Neural cell (in vitro differentiated cells): ENCODE data around the gene CCDC185. TPM values are rescaled to one million over a fixed set of nuclear protein-coding genes. Genes with fewer than 3 reads are reported as not detected.

Source experiments
- H2AFZ ChIP-seq: fragments of 200-600, 300-800 bp; sonication (generic), shearing (Covaris generic); 2 replicates; pipeline ENCODE4 v1.6.0; 2014; ENCODE audit warnings: low read depth, mild to moderate bottlenecking, antibody characterized with exemption, low read length, moderate library complexity
- H3F3A ChIP-seq: fragments of 200-600 bp; shearing (Covaris generic); 2 replicates; pipeline ENCODE4 v1.6.1; 2016; ENCODE audit warnings: mild to moderate bottlenecking, moderate library complexity, mixed read lengths, antibody characterized with exemption, low read length; ENCODE audit not compliant: insufficient read depth, poor library complexity, severe bottlenecking
- H3K27ac ChIP-seq: fragments of 200-600, 300-800 bp; sonication (generic), shearing (Covaris generic); 2 replicates; pipeline ENCODE4 v1.5.1; 2014; ENCODE audit warnings: mild to moderate bottlenecking, low read length, moderate library complexity
- H3K27me3 ChIP-seq: fragments of 300-800, 200-600 bp; sonication (generic), shearing (Covaris generic); 2 replicates; pipeline ENCODE4 v1.6.0; 2014; ENCODE audit warnings: mild to moderate bottlenecking, low read depth, low read length, moderate library complexity; ENCODE audit not compliant: insufficient read depth
- H3K36me3 ChIP-seq: fragments of 300-800, 200-600 bp; sonication (generic), shearing (Covaris generic); 2 replicates; pipeline ENCODE4 v1.5.1; 2014; ENCODE audit warnings: mild to moderate bottlenecking, antibody characterized with exemption, low read length, moderate library complexity; ENCODE audit not compliant: insufficient read depth
- H3K4me2 ChIP-seq: fragments of 300-800, 200-600 bp; sonication (generic), shearing (Covaris generic); 2 replicates; pipeline ENCODE4 v1.6.0; 2014; ENCODE audit warnings: mild to moderate bottlenecking, low read length
- H3K4me3 ChIP-seq: fragments of 300-800, 200-600 bp; sonication (generic), shearing (Covaris generic); 2 replicates; pipeline ENCODE4 v1.5.1; 2014; ENCODE audit warnings: mild to moderate bottlenecking, low read length, moderate library complexity
- H3K79me2 ChIP-seq: fragments of 200-600 bp; shearing (Covaris generic); replicated peaks from 2 replicates; pipeline ENCODE4 v1.6.0; 2014; ENCODE audit warnings: mild to moderate bottlenecking, low read length, moderate library complexity; ENCODE audit not compliant: insufficient read depth
- H3K9ac ChIP-seq: fragments of 300-800, 200-600 bp; sonication (generic), shearing (Covaris generic); 2 replicates; pipeline ENCODE4 v1.6.1; 2016; ENCODE audit warnings: mild to moderate bottlenecking, low read length, mixed read lengths
- H3K9me2 ChIP-seq: fragments of 200-600 bp; shearing (Covaris generic); 2 replicates; pipeline ENCODE4 v1.6.1; 2016; ENCODE audit warnings: mild to moderate bottlenecking, low read length, mixed read lengths; ENCODE audit not compliant: insufficient read depth
- H3K9me3 ChIP-seq: fragments of 200-600, 300-800 bp; sonication (generic), shearing (Covaris generic); 2 replicates; pipeline ENCODE4 v1.6.1; 2016; ENCODE audit warnings: mild to moderate bottlenecking, mixed run types, low read length, moderate library complexity, mixed read lengths
- H4K20me1 ChIP-seq: fragments of 200-600 bp; shearing (Covaris generic); 2 replicates; pipeline ENCODE4 v1.6.1; 2016; ENCODE audit warnings: mild to moderate bottlenecking, mixed run types; ENCODE audit not compliant: insufficient read depth
- EP300 ChIP-seq: fragments of 450-650 bp; conservative IDR thresholded peaks from 2 replicates; pipeline ENCODE4 v1.6.1; 2014; ENCODE audit warnings: antibody characterized with exemption, mild to moderate bottlenecking, moderate library complexity; ENCODE audit not compliant: poor library complexity, severe bottlenecking
- EZH2 ChIP-seq: fragments of 200-600, 300-800 bp; shearing (Covaris generic), sonication (generic); IDR thresholded peaks from 2 replicates; pipeline ENCODE4 v1.6.1; 2014; ENCODE audit warnings: antibody characterized with exemption, low read length, borderline replicate concordance, mild to moderate bottlenecking; ENCODE audit not compliant: insufficient read depth, poor library complexity, severe bottlenecking
- MXI1 ChIP-seq: fragments of 450-650 bp; conservative IDR thresholded peaks from 2 replicates; pipeline ENCODE4 v1.6.1; 2014; ENCODE audit warnings: antibody characterized with exemption, mild to moderate bottlenecking; ENCODE audit not compliant: poor library complexity, severe bottlenecking
- POLR2AphosphoS5 ChIP-seq: IDR thresholded peaks from 2 replicates; pipeline ENCODE4 v1.6.1; 2012
- RAD21 ChIP-seq: fragments of 450-650 bp; conservative IDR thresholded peaks from 2 replicates; pipeline ENCODE4 v1.6.1; 2014; ENCODE audit warnings: antibody characterized with exemption, mild to moderate bottlenecking, moderate library complexity
- SMC3 ChIP-seq: fragments of 450-650 bp; conservative IDR thresholded peaks from 2 replicates; pipeline ENCODE4 v1.6.1; 2014; ENCODE audit warnings: antibody characterized with exemption, mild to moderate bottlenecking, moderate library complexity; ENCODE audit not compliant: poor library complexity
- TAF1 ChIP-seq: IDR thresholded peaks from 2 replicates; pipeline ENCODE4 v1.6.1; 2012; ENCODE audit warnings: low read depth
- polyA plus RNA-seq: library from polyadenylated mRNA; depleted of rRNA; stranded (reverse); fragments of >200 nt; gene quantifications from 2 replicates; pipeline ENCODE4 v1.2.3, GENCODE V29; 2014
- TF ChIP-seq, protein P1 (sequence below): IDR thresholded peaks from 2 replicates; pipeline ENCODE4 v1.6.1; 2012; ENCODE audit warnings: borderline replicate concordance
- TF ChIP-seq, protein P2 (sequence below): fragments of 450-650 bp; IDR thresholded peaks from 2 replicates; pipeline ENCODE4 v1.5.1; 2014; ENCODE audit warnings: antibody characterized with exemption, mild to moderate bottlenecking, moderate library complexity; ENCODE audit not compliant: poor library complexity, severe bottlenecking

The CCDC185 gene
- polyA plus RNA-seq, 1 donor from 2014 or later = not detected

- H3K4me2 ChIP-seq = no peak overlapping the region
- no peak for TF ChIP-seq POLR2AphosphoS5
- TF ChIP-seq SMC3 = no peak
- no peak for TF ChIP-seq MXI1
- TF ChIP-seq, protein P1, sequence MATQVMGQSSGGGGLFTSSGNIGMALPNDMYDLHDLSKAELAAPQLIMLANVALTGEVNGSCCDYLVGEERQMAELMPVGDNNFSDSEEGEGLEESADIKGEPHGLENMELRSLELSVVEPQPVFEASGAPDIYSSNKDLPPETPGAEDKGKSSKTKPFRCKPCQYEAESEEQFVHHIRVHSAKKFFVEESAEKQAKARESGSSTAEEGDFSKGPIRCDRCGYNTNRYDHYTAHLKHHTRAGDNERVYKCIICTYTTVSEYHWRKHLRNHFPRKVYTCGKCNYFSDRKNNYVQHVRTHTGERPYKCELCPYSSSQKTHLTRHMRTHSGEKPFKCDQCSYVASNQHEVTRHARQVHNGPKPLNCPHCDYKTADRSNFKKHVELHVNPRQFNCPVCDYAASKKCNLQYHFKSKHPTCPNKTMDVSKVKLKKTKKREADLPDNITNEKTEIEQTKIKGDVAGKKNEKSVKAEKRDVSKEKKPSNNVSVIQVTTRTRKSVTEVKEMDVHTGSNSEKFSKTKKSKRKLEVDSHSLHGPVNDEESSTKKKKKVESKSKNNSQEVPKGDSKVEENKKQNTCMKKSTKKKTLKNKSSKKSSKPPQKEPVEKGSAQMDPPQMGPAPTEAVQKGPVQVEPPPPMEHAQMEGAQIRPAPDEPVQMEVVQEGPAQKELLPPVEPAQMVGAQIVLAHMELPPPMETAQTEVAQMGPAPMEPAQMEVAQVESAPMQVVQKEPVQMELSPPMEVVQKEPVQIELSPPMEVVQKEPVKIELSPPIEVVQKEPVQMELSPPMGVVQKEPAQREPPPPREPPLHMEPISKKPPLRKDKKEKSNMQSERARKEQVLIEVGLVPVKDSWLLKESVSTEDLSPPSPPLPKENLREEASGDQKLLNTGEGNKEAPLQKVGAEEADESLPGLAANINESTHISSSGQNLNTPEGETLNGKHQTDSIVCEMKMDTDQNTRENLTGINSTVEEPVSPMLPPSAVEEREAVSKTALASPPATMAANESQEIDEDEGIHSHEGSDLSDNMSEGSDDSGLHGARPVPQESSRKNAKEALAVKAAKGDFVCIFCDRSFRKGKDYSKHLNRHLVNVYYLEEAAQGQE = no peak
- TF ChIP-seq EZH2 = no peak
- no peak for TF ChIP-seq EP300
- TF ChIP-seq, protein P2, sequence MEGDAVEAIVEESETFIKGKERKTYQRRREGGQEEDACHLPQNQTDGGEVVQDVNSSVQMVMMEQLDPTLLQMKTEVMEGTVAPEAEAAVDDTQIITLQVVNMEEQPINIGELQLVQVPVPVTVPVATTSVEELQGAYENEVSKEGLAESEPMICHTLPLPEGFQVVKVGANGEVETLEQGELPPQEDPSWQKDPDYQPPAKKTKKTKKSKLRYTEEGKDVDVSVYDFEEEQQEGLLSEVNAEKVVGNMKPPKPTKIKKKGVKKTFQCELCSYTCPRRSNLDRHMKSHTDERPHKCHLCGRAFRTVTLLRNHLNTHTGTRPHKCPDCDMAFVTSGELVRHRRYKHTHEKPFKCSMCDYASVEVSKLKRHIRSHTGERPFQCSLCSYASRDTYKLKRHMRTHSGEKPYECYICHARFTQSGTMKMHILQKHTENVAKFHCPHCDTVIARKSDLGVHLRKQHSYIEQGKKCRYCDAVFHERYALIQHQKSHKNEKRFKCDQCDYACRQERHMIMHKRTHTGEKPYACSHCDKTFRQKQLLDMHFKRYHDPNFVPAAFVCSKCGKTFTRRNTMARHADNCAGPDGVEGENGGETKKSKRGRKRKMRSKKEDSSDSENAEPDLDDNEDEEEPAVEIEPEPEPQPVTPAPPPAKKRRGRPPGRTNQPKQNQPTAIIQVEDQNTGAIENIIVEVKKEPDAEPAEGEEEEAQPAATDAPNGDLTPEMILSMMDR = no peak
- TF ChIP-seq TAF1 = no peak
- no peak for TF ChIP-seq RAD21
- no peak overlapping the region for H3K27ac ChIP-seq
- H3K27me3 ChIP-seq = no peaks in the 10 kb centered on the region
- H3F3A ChIP-seq = no peaks in the 10 kb centered on the region
- H2AFZ ChIP-seq = no peak overlapping the region
- H3K9me3 ChIP-seq = no peaks in the 10 kb centered on the region
- H3K4me3 ChIP-seq = no peak overlapping the region
- no peaks in the 10 kb centered on the region for H3K79me2 ChIP-seq
- no peaks in the 10 kb centered on the region for H3K9me2 ChIP-seq
- no peak overlapping the region for H3K9ac ChIP-seq
- no peaks in the 10 kb centered on the region for H3K36me3 ChIP-seq
- no peaks in the 10 kb centered on the region for H4K20me1 ChIP-seq
Observed at GRCh38 chr1:223423641-223424233, 30.5 kb downstream of the CCDC185 start.

GRCh38 chr1:223425550-223425949 lies 32.3 kb downstream of the CCDC185 start:
- no peak overlapping the region for H2AFZ ChIP-seq
- H3K27me3 ChIP-seq = no peaks in the 10 kb centered on the region
- H4K20me1 ChIP-seq = no peaks in the 10 kb centered on the region
- no peaks in the 10 kb centered on the region for H3K9me3 ChIP-seq
- H3F3A ChIP-seq = no peaks in the 10 kb centered on the region
- TF ChIP-seq POLR2AphosphoS5 (no peak), EP300 (no peak), MXI1 (no peak), TAF1 (no peak), EZH2 (no peak), SMC3 (no peak), RAD21 (no peak)
- TF ChIP-seq, protein P1 = no peak
- TF ChIP-seq, protein P2 = no peak
- no peak overlapping the region for H3K4me3 ChIP-seq
- no peaks in the 10 kb centered on the region for H3K79me2 ChIP-seq
- no peak overlapping the region for H3K9ac ChIP-seq
- H3K36me3 ChIP-seq = no peaks in the 10 kb centered on the region
- no peak overlapping the region for H3K27ac ChIP-seq
- H3K9me2 ChIP-seq = no peaks in the 10 kb centered on the region
- no peak overlapping the region for H3K4me2 ChIP-seq
